CD1c-positive myeloid dendritic cell (primary cell): Measurements from ENCODE around the gene KLK6.

Experiments used
- DNase-seq: peaks from one replicate; pipeline ENCODE4 v3.0.0-alpha.2; 2016; ENCODE audit errors: extremely low spot score

KLK6 gene

DNA sequence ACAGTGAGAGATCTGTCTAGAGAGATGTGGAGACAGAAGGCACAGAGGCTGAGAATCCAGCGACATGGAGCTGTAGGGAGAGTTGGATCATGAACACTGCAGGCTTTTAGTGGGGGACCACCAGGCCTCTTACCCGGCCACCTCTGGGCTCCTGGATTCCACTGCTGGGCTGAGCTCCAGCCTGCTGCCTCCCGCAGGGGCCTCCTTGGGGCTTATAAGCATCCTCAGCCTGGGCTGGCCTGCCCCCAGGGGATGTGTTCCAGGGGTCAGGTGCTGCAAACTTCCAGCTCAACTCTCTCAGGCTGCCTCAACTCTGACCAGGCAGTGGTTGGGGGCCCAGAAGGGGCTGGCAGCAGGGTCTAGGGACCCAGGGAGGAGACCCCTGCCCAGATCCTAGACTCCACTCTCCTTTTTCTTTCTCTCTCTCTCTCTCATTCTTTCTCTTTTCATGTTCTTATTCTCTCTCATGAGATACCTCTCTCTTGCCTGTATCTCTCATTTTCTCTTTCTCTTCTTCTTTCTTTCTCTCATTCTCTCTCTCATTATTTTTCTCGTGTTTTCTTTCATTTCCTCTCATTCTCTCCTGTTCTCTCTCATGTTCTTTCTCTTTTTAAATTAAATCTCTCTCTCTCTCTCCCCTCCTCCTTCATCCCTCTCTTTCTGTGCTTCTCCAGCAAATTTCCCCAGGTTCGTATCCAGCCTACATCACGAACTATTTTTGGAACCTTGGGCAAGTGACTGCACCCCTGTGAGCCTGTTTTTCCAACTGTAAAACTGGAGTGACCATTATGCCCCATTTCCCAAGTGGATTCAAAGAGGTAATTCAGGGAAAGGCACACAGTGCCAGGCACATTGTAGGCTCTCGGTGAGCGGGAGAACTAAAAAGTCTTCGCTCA is 57.9 kb downstream of the KLK6 start, which contains the start of gene KLK4:
KLK4 (minus strand) TSS at position 190 of the 896 bp plus-strand sequence. CDS start 657 bp downstream, outside the sequence.
- DNase-seq = no peak

DNA sequence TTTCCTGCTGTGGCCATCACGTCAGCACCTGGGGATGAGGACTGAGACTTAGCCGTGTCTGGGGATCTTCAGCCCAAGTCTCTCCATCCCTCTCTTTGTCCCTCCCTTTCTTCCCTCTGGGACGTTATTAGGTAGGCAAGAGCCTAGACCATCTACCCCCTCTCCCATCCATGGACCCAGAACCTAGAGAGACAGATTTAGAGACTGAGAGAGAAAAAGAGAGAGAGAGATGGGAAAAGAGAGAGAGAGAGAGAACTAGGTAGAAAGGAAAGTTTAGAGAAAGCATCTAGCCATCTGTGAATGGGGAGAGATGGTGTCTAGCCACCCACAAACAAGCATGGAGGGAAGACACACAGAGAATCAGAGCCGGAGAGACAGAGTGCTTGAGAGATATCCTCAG is 58.7 kb downstream of the KLK6 start:
- no peak for DNase-seq

DNA sequence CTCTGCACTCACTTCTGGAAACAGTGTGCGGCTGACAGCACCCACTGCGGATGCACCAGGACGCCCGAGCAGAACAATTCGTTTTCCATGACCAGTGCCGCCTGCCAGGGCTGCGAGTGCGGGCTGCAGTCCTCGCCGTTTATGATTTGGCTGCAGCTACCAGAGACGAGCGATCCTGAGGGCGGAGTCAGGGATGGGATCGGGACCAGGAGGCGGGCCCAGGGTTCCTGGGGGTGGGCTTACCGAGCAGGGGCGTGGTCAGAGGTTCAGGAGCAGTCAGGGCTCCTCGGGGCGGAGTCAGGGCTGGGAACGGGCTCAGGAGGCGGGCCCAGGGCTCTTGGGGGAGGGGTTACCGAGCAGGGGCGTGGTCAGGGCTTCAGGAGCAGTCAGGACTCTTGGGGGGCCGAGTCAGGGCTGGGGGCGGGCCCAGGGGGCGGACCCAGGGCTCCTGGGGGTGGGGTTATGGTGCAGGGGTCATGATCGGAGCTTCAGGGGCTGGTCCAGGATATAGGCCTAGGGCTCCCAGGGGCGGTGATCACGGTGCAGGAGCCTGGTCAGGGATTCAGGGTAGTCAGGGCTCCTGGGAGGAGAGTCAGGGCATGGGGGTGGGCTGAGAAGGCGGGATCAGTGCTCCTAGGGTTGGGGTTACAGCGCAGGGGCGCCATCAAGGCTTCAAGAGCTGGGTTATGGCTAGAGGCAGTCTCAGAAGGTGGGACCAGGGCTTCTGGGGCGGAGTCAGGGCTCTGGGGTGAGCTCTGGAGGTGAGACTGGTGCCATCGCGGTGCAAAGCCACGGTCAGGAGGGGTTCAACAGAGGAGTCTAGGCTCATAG is 59.9 kb downstream of the KLK6 start:
- peak; percentile 33 for DNase-seq
